ENCODE results near the gene RALGAPA1.
"Not testable (repeated sequence)": the region's sequence is repeated elsewhere in the genome, so short reads cannot be mapped to it uniquely, and the experiment has no call there.

The RALGAPA1 gene

GRCh38 chr14:35760143-35760542, 49.0 kb downstream of the RALGAPA1 start:
- no peak for DNase-seq

GRCh38 chr14:35758523-35759129, 50.5 kb downstream of the RALGAPA1 start:
- DNase-seq, result no peak

GRCh38 chr14:35754671-35755070, 54.4 kb downstream of the RALGAPA1 start:
- no peak for DNase-seq

- DNase-seq, result no peak
These were observed 56.7 kb downstream of the RALGAPA1 start for GRCh38 chr14:35752380-35752779.

GRCh38 chr14:35750202-35750904, 58.7 kb downstream of the RALGAPA1 start:
- DNase-seq, result no peak

GRCh38 chr14:35747379-35747778, 61.7 kb downstream of the RALGAPA1 start:
- no peak for DNase-seq

GRCh38 chr14:35742442-35742841, 66.7 kb downstream of the RALGAPA1 start:
- DNase-seq, result no peak

- no peak for DNase-seq
These were observed 67.1 kb downstream of the RALGAPA1 start for GRCh38 chr14:35742032-35742371.

GRCh38 chr14:35741345-35742031, 67.6 kb downstream of the RALGAPA1 start:
- DNase-seq, result no peak

GRCh38 chr14:35740215-35740614, 68.9 kb downstream of the RALGAPA1 start:
- DNase-seq, result no peak

GRCh38 chr14:35735163-35735562, 73.9 kb downstream of the RALGAPA1 start:
- not testable (repeated sequence) for DNase-seq

GRCh38 chr14:35733510-35733909, 75.6 kb downstream of the RALGAPA1 start:
- not testable (repeated sequence) for DNase-seq

GRCh38 chr14:35730871-35731270, 78.2 kb downstream of the RALGAPA1 start:
- no peak for DNase-seq

- DNase-seq, result no peak
These were observed 81.3 kb downstream of the RALGAPA1 start for GRCh38 chr14:35727764-35728163.

- DNase-seq, result no peak
These were observed 83.2 kb downstream of the RALGAPA1 start for GRCh38 chr14:35725930-35726329.

- DNase-seq, result no peak
These were observed 94.0 kb downstream of the RALGAPA1 start for GRCh38 chr14:35715079-35715478.

- no peak for DNase-seq
These were observed 96.6 kb downstream of the RALGAPA1 start for GRCh38 chr14:35712466-35712865.

- no peak for DNase-seq
These were observed 101.0 kb downstream of the RALGAPA1 start for GRCh38 chr14:35708062-35708461.

GRCh38 chr14:35705636-35706035, 103.5 kb downstream of the RALGAPA1 start:
- no peak for DNase-seq

- no peak for DNase-seq
These were observed 104.2 kb downstream of the RALGAPA1 start for GRCh38 chr14:35704793-35705493.

GRCh38 chr14:35701531-35701930, 107.6 kb downstream of the RALGAPA1 start:
- no peak for DNase-seq

GRCh38 chr14:35699791-35700444, 109.2 kb downstream of the RALGAPA1 start:
- DNase-seq, result no peak

GRCh38 chr14:35696575-35696974, 112.5 kb downstream of the RALGAPA1 start:
- DNase-seq, result no peak
